BJ (cell line): ENCODE measurements around the gene FAM131A. TPM values are rescaled to one million over a fixed set of nuclear protein-coding genes. Genes with fewer than 3 reads are reported as not detected.

Source experiments
- CTCF ChIA-PET: fragments of 350-600 bp; formaldehyde crosslinking; extraction: SDS; loops from one replicate; lab custom pipeline; 2021; ENCODE audit warnings: antibody characterized with exemption, inconsistent platforms; lab: Yijun Ruan, JAX
- POLR2A ChIA-PET: fragments of 300-600 bp; sonication (Branson Sonifier 250); formaldehyde crosslinking; extraction: SDS; loops from one replicate; lab custom pipeline; 2021; ENCODE audit warnings: antibody characterized with exemption; lab: Charles Lee
- DNase-seq: peaks from one replicate; pipeline ENCODE4 v3.0.0-alpha.2; 2011; ENCODE audit warnings: low read depth
- H3K27me3 ChIP-seq: 2 replicates; pipeline ENCODE4 v1.6.0; 2011; ENCODE audit warnings: low read length; ENCODE audit not compliant: control insufficient read depth, insufficient read depth
- H3K36me3 ChIP-seq: 2 replicates; pipeline ENCODE4 v1.5.1; 2011; ENCODE audit warnings: low read length; ENCODE audit not compliant: control insufficient read depth, insufficient read depth
- H3K4me3 ChIP-seq: 2 replicates; pipeline ENCODE4 v1.5.1; 2011; ENCODE audit warnings: low read depth, mild to moderate bottlenecking, control low read depth, low read length
- CTCF ChIP-seq: IDR thresholded peaks from 2 replicates; pipeline ENCODE4 v1.5.1; 2011; ENCODE audit warnings: low read depth, mild to moderate bottlenecking, control low read depth, inconsistent platforms, low read length, moderate library complexity; ENCODE audit not compliant: insufficient read depth
- polyA plus RNA-seq: library from polyadenylated mRNA; depleted of rRNA; stranded (reverse); fragments of >200 nt; gene quantifications from 2 replicates; pipeline ENCODE4 v1.2.3, GENCODE V29; 2011

The FAM131A gene
- polyA plus RNA-seq, 1 experiment, result 9.3 TPM

GRCh38 chr3:184348057-184348382, 10.6 kb downstream of the FAM131A start:
- H3K27me3 ChIP-seq, result no peaks in the 10 kb centered on the region
- ChIA-PET CTCF (interaction anchor here (1.0 to 1.5 kb wide), 3 partner anchors 10 to 166 kb away, joined by 3 to 5 read pairs (median 4); partner anchors contain the start of gene FAM131A), POLR2A (no interaction called here)
- no peak for TF ChIP-seq CTCF
- DNase-seq, result no peak
- H3K4me3 ChIP-seq, result no peak overlapping the region
- peaks cover 6% of the 10 kb centered on the region for H3K36me3 ChIP-seq

- no peak for TF ChIP-seq CTCF
- Histone ChIP-seq H3K27me3 (no peaks in the 10 kb centered on the region), H3K36me3 (peaks cover 5% of the 10 kb centered on the region; the same call in 1 of the 2 replicates), H3K4me3 (no peak overlapping the region)
- DNase-seq, result no peak
- ChIA-PET POLR2A (no interaction called here), CTCF (interaction anchor here (0.8 to 1.3 kb wide), 2 partner anchors 12 kb away, joined by 3 to 4 read pairs; partner anchors contain the start of genes CLCN2, FAM131A and POLR2H)
Measured at GRCh38 chr3:184349563-184350470, 12.4 kb downstream of the FAM131A start.

- peaks cover 5% of the 10 kb centered on the region for H3K36me3 ChIP-seq
Measured at GRCh38 chr3:184350618-184351017, 13.2 kb downstream of the FAM131A start.

GRCh38 chr3:184351511-184352148, 14.2 kb downstream of the FAM131A start:
- ChIA-PET POLR2A (no interaction called here), CTCF (interaction anchor here (1.0 to 4.9 kb wide), 2 partner anchors 10 to 162 kb away, joined by 4 to 65 read pairs; partner anchors contain the start of gene FAM131A)
- TF ChIP-seq CTCF, result no peak
- Histone ChIP-seq H3K4me3 (no peak overlapping the region), H3K27me3 (no peaks in the 10 kb centered on the region), H3K36me3 (peaks cover 6% of the 10 kb centered on the region)
- DNase-seq, result no peak

More at GRCh38 chr3:184350618-184351017, 13.2 kb downstream of the FAM131A start:
- DNase-seq, result no peak
- no peak for TF ChIP-seq CTCF
- no peak overlapping the region for H3K4me3 ChIP-seq
- POLR2A ChIA-PET, result no interaction called here
- no peaks in the 10 kb centered on the region for H3K27me3 ChIP-seq
- CTCF ChIA-PET, result interaction anchor here (1.0 kb wide), 1 partner anchor 163 kb away, joined by 4 read pairs; no protein-coding TSS in a partner anchor

GRCh38 chr3:184352149-184352785, 14.9 kb downstream of the FAM131A start:
- H3K36me3 ChIP-seq, result peaks cover 7% of the 10 kb centered on the region
- H3K4me3 ChIP-seq, result no peak overlapping the region
- POLR2A ChIA-PET, result no interaction called here
- TF ChIP-seq CTCF, result no peak
- DNase-seq, result no peak
- CTCF ChIA-PET, result interaction anchor here (0.7 to 4.9 kb wide), 4 partner anchors 11 to 189 kb away, joined by 3 to 65 read pairs (median 3); partner anchors contain the start of gene FAM131A
- H3K27me3 ChIP-seq, result no peaks in the 10 kb centered on the region
